ENCODE measurements around the gene LMOD3. TPM values are rescaled to one million over a fixed set of nuclear protein-coding genes. Genes with fewer than 3 reads are reported as not detected.

Gene LMOD3
- total RNA-seq, 4 donors from 2014 or later, result 0.21 TPM; not detected in 3

- WGBS, 2 donors, result 0% methylated on average over 1 of the region's 1 CpG
- Histone ChIP-seq H3K27ac (no peak overlapping the region), H3K27me3 (no peaks in the 10 kb centered on the region), H3K4me1 (peaks cover 7 to 12% of the 10 kb centered on the region in 2 donors), H3K9me3 (no peaks in the 10 kb centered on the region), H3K4me3 (replicated peaks in 1 of 3) (no peak overlapping the region), H3K36me3 (no peaks in the 10 kb centered on the region)
- peak; percentile 72 to 78 for DNase-seq
- TF ChIP-seq POLR2A (IDR thresholded peaks at IDR 0.05), result no peak
- peak; percentile 71 to 92 (median 80) for TF ChIP-seq CTCF (IDR thresholded peaks at IDR 0.05)
- intact Hi-C loops (cut with DNase I), result no loop called here
Measured at GRCh38 chr3:69120879-69121464, 1.4 kb downstream of the LMOD3 start.

GRCh38 chr3:69119681-69120080 lies 2.7 kb downstream of the LMOD3 start:
- Histone ChIP-seq H3K4me1 (peaks cover 7 to 12% of the 10 kb centered on the region in 2 donors), H3K4me3 (replicated peaks in 1 of 3) (no peak overlapping the region), H3K27me3 (no peaks in the 10 kb centered on the region), H3K9me3 (no peaks in the 10 kb centered on the region), H3K36me3 (no peaks in the 10 kb centered on the region), H3K27ac (no peak overlapping the region)
- intact Hi-C loops (cut with DNase I), result no loop called here
- DNase-seq, result no peak
- no peak for TF ChIP-seq POLR2A (IDR thresholded peaks at IDR 0.05)
- TF ChIP-seq CTCF (IDR thresholded peaks at IDR 0.05), result no peak
- 94 to 95% methylated on average over 5 of the region's 5 CpGs for WGBS, 2 donors

GRCh38 chr3:69119138-69119537 lies 3.3 kb downstream of the LMOD3 start:
- WGBS, 2 donors, result 90 to 95% methylated on average over 6 of the region's 6 CpGs
- intact Hi-C loops (cut with DNase I), result no loop called here
- Histone ChIP-seq H3K27ac (no peak overlapping the region), H3K36me3 (no peaks in the 10 kb centered on the region), H3K27me3 (no peaks in the 10 kb centered on the region), H3K4me1 (peaks cover 7 to 12% of the 10 kb centered on the region in 2 donors), H3K4me3 (replicated peaks in 1 of 3) (no peak overlapping the region), H3K9me3 (no peaks in the 10 kb centered on the region)
- TF ChIP-seq POLR2A (IDR thresholded peaks at IDR 0.05), result no peak
- TF ChIP-seq CTCF (IDR thresholded peaks at IDR 0.05), result no peak
- no peak for DNase-seq

- intact Hi-C loops (cut with DNase I), result no loop called here
- TF ChIP-seq CTCF (IDR thresholded peaks at IDR 0.05) (no peak), POLR2A (IDR thresholded peaks at IDR 0.05) (no peak)
- DNase-seq, result no peak
- Histone ChIP-seq H3K27ac (no peak overlapping the region), H3K4me3 (replicated peaks in 1 of 3) (no peak overlapping the region), H3K4me1 (peaks cover 7 to 12% of the 10 kb centered on the region in 2 donors), H3K36me3 (no peaks in the 10 kb centered on the region), H3K27me3 (no peaks in the 10 kb centered on the region), H3K9me3 (no peaks in the 10 kb centered on the region)
- 94 to 97% methylated on average over 12 of the region's 12 CpGs for WGBS, 2 donors
Measured at GRCh38 chr3:69118555-69118954, 3.8 kb downstream of the LMOD3 start.

- Histone ChIP-seq H3K4me3 (replicated peaks in 1 of 3) (no peak overlapping the region), H3K27ac (no peak overlapping the region), H3K36me3 (no peaks in the 10 kb centered on the region), H3K4me1 (peaks cover 7 to 12% of the 10 kb centered on the region in 2 donors), H3K27me3 (no peaks in the 10 kb centered on the region), H3K9me3 (no peaks in the 10 kb centered on the region)
- TF ChIP-seq POLR2A (IDR thresholded peaks at IDR 0.05) (no peak), CTCF (IDR thresholded peaks at IDR 0.05) (no peak)
- WGBS, 2 donors, result 27 to 28% methylated on average over 3 of the region's 3 CpGs
- intact Hi-C loops (cut with DNase I), result no loop called here
- DNase-seq, result peak in 1 of 2 donors; percentile 22
Measured at GRCh38 chr3:69116897-69117296, 5.5 kb downstream of the LMOD3 start.
